GM12878 (cell line): ENCODE measurements around the gene TXNIP. TPM values are rescaled to one million over a fixed set of nuclear protein-coding genes. Genes with fewer than 3 reads are reported as not detected.

Source experiments
- BHLHE40 ChIP-seq, 2 experiments: fragments of 450-650 bp in 1 of 2; IDR thresholded peaks; 2 replicates each; pipeline ENCODE4 v1.6.1; 2011 to 2017; ENCODE audit warnings: low read depth in 2 of 2, borderline replicate concordance in 1 of 2, improper control_type of control experiment in 1 of 2, low read length in 1 of 2, mild to moderate bottlenecking in 1 of 2
- BMI1 ChIP-seq: fragments of 450-650 bp; IDR thresholded peaks from 2 replicates; pipeline ENCODE4 v1.6.1; 2016; ENCODE audit warnings: mild to moderate bottlenecking, moderate library complexity, borderline replicate concordance
- CREB1 ChIP-seq: IDR thresholded peaks from 2 replicates; pipeline ENCODE4 v1.6.1; 2012; ENCODE audit warnings: low read depth, mild to moderate bottlenecking, inconsistent platforms
- ETV6 ChIP-seq, 2 experiments: fragments of 450-650 bp in 1 of 2; IDR thresholded peaks in 1 of 2; conservative IDR thresholded peaks in 1 of 2; 2 replicates each; pipeline ENCODE4 v1.6.1; 2014; ENCODE audit warnings: antibody characterized with exemption in 1 of 2, borderline replicate concordance in 1 of 2, low read depth in 1 of 2, mild to moderate bottlenecking in 1 of 2, moderate library complexity in 1 of 2
- HDAC6 ChIP-seq: fragments of 200-600 bp; sonication (generic); IDR thresholded peaks from one replicate; pipeline ENCODE4 v1.8.0; 2017; ENCODE audit warnings: antibody characterized with exemption; ENCODE audit not compliant: unreplicated experiment
- KLF5 ChIP-seq: fragments of 450-650 bp; IDR thresholded peaks from 2 replicates; pipeline ENCODE4 v1.6.1; 2014; ENCODE audit warnings: mild to moderate bottlenecking; ENCODE audit not compliant: partially characterized antibody
- MEF2B ChIP-seq: fragments of 450-650 bp; IDR thresholded peaks from 2 replicates; pipeline ENCODE4 v1.6.1; 2018; ENCODE audit warnings: mild to moderate bottlenecking, moderate library complexity; ENCODE audit not compliant: partially characterized antibody, poor library complexity, severe bottlenecking
- NR2C1 ChIP-seq: fragments of 450-650 bp; IDR thresholded peaks from 2 replicates; pipeline ENCODE4 v1.6.1; 2017; ENCODE audit warnings: antibody characterized with exemption, mild to moderate bottlenecking, moderate library complexity
- NRF1 ChIP-seq: conservative IDR thresholded peaks from 2 replicates; pipeline ENCODE4 v1.6.1; 2011; ENCODE audit warnings: mild to moderate bottlenecking, low read depth, low read length, improper control_type of control experiment
- POLR2A ChIP-seq: IDR thresholded peaks from 2 replicates; pipeline ENCODE4 v1.6.1; 2011; ENCODE audit warnings: low read depth, mild to moderate bottlenecking, low read length
- POU2F2 ChIP-seq: IDR thresholded peaks from 3 replicates; pipeline ENCODE4 v1.6.1; 2011; ENCODE audit warnings: low read depth, mild to moderate bottlenecking, low read length, borderline replicate concordance
- RAD51 ChIP-seq: fragments of 450-650 bp; IDR thresholded peaks from 2 replicates; pipeline ENCODE4 v1.6.1; 2016; ENCODE audit warnings: moderate library complexity, mild to moderate bottlenecking, inconsistent platforms
- SMAD1 ChIP-seq: fragments of 450-650 bp; IDR thresholded peaks from 2 replicates; pipeline ENCODE4 v1.6.1; 2018; ENCODE audit warnings: mild to moderate bottlenecking, low read depth; ENCODE audit not compliant: partially characterized antibody
- STAT3 ChIP-seq: IDR thresholded peaks from 2 replicates; pipeline ENCODE4 v1.6.1; 2011; ENCODE audit warnings: low read depth, low read length, improper control_type of control experiment
- SUPT20H ChIP-seq: IDR thresholded peaks from 2 replicates; pipeline ENCODE4 v1.6.1; 2011; ENCODE audit warnings: low read depth, mild to moderate bottlenecking, low read length, moderate library complexity, borderline replicate concordance; ENCODE audit not compliant: control insufficient read depth
- TARDBP ChIP-seq: IDR thresholded peaks from 2 replicates; pipeline ENCODE4 v1.6.1; 2016; ENCODE audit warnings: borderline replicate concordance
- TCF12 ChIP-seq: IDR thresholded peaks from 2 replicates; pipeline ENCODE4 v1.6.1; 2011; ENCODE audit warnings: low read depth, mild to moderate bottlenecking, low read length
- TCF7 ChIP-seq: IDR thresholded peaks from 2 replicates; pipeline ENCODE4 v1.6.1; 2014; ENCODE audit warnings: antibody characterized with exemption, borderline replicate concordance
- WRNIP1 ChIP-seq: IDR thresholded peaks from 2 replicates; pipeline ENCODE4 v1.6.1; 2011; ENCODE audit warnings: low read depth, low read length, improper control_type of control experiment, borderline replicate concordance
- ZNF384 ChIP-seq: IDR thresholded peaks from 2 replicates; pipeline ENCODE4 v1.6.1; 2012; ENCODE audit warnings: low read depth, mild to moderate bottlenecking, low read length, improper control_type of control experiment, borderline replicate concordance
- polyA plus RNA-seq, 11 experiments: library from polyadenylated mRNA; depleted of rRNA in 4 of 11; unstranded in 6 of 11; stranded (reverse) in 5 of 11; fragments of >200 nt; fragmentation: Nextera tagmentation in 4 of 11; fragmentation: Illumina TruSeq in 1 of 11; extraction: Ambion mirVana in 4 of 11; extraction: Trizol in 1 of 11; gene quantifications; 1 replicate in 1 of 11; 2 replicates in 10 of 11; pipeline versions ENCODE4 v1.2.1 to v1.2.3, GENCODE V29; 2011 to 2016; ENCODE audit warnings: inconsistent platforms in 2 of 11, missing spikeins in 2 of 11, low read depth in 1 of 11
- total RNA-seq, 4 experiments: library from RNA; depleted of rRNA in 3 of 4; stranded (reverse); fragments of >200 nt in 3 of 4; fragmentation: Illumina TruSeq in 1 of 4; extraction: Trizol in 1 of 4; gene quantifications; 2 replicates each; pipeline versions ENCODE4 v1.2.1 to v1.2.3, GENCODE V29; 2013 to 2021
- TF ChIP-seq, protein P1 (sequence below), 3 experiments: IDR thresholded peaks in 2 of 3; conservative IDR thresholded peaks in 1 of 3; 2 replicates each; pipeline ENCODE4 v1.5.1; 2011; ENCODE audit warnings: low read depth in 3 of 3, low read length in 3 of 3, mild to moderate bottlenecking in 3 of 3, control low read depth in 2 of 3, moderate library complexity in 2 of 3, inconsistent platforms in 1 of 3, mixed read lengths in 1 of 3; ENCODE audit not compliant: control insufficient read depth in 2 of 3, insufficient read depth in 1 of 3; ENCODE audit errors: extremely low read depth in 1 of 3
- TF ChIP-seq, protein P2 (sequence below): IDR thresholded peaks from 2 replicates; pipeline ENCODE4 v1.6.1; 2011; ENCODE audit warnings: mild to moderate bottlenecking, low read depth, low read length, moderate library complexity; ENCODE audit not compliant: insufficient replicate concordance
- TF ChIP-seq, protein P3 (sequence below): fragments of 150-350 bp; IDR thresholded peaks from 2 replicates; pipeline ENCODE4 v1.6.1; 2016; ENCODE audit warnings: low read depth, low read length

The TXNIP gene
- total and polyA plus RNA-seq, 10 of the 15 experiments (the other 5 are each of a cell fraction or from before 2014, with no cell fraction given), result 48.7 to 133 (median 107) TPM

DNA sequence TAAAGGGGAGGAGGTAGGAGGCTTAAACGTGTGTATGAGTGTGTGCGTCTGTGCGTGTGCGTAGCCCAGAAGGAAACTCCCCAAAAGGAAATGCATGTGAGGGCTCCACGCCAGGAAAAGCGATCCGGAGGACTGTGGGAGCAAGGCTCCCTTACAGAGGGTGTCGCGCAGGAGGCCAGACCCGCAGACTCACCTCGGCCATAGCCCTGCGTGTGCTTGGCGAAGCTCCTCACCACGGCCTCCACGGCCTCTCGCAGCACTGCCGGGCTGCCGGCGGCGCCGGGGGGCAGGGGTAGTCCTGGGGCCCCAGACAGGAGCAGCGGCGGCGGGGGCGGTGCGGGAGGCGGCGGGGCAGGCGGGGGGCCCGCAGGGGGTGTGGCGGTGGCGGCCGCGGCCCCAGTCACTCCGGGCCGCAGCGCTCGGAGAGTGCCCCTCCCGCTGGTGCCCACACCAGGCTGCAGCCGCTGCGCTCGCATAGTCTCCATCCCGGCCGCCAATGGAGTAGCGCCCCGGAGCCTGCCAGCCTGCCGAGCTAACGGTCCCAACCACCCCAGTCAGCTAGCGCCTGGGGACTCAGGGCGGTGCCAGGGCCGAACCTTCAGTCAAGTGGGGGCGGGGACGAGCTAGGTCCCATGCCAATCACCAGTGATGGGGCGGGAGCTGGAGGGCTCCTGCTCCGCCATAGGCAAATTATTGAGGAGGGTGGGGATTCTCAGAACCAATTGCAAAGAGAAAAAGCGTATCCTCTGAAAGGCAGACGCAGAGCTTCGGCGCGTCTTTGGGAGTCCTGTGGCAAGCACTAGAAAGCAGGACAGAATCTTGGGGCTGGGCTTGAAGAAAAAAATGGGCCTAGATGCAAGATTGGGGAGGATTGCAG is 38.7 kb downstream of the TXNIP start, which contains the start of gene LIX1L (continued):
- TF ChIP-seq STAT3 (no peak), POLR2A (peak; percentile 86), TCF7 (no peak), KLF5 (no peak), ZNF384 (no peak), TCF12 (0 out of 2 replicates have a peak, but pooled peaks have one; percentile 19), ETV6 (conservative IDR thresholded peaks at IDR 0.05 in 1 of 2, IDR thresholded peaks at IDR 0.05 in 1 of 2; ENCODE audit: borderline replicate concordance in 1 of 2, low read depth in 1 of 2) (no peak), MEF2B (peak; percentile 37), RAD51 (no peak), WRNIP1 (peak; percentile 80; the same call in 1 of the 2 replicates), TARDBP (no peak), SMAD1 (no peak), BHLHE40 (IDR thresholded peaks at IDR 0.05; ENCODE audit: borderline replicate concordance in 1 of 2, low read depth in 2 of 2, low read length in 1 of 2) (peak in 1 of 2 experiments; percentile 70; a peak in 2 of 4 replicates), POU2F2 (no peak; the same call in 2 of the 3 replicates), NRF1 (0 out of 2 replicates have a peak, but pooled peaks have one; percentile 6), SUPT20H (no peak), HDAC6 (no peak), CREB1 (peak; percentile 52; the same call in 1 of the 2 replicates), NR2C1 (no peak), BMI1 (no peak)
- TF ChIP-seq, protein P1, sequence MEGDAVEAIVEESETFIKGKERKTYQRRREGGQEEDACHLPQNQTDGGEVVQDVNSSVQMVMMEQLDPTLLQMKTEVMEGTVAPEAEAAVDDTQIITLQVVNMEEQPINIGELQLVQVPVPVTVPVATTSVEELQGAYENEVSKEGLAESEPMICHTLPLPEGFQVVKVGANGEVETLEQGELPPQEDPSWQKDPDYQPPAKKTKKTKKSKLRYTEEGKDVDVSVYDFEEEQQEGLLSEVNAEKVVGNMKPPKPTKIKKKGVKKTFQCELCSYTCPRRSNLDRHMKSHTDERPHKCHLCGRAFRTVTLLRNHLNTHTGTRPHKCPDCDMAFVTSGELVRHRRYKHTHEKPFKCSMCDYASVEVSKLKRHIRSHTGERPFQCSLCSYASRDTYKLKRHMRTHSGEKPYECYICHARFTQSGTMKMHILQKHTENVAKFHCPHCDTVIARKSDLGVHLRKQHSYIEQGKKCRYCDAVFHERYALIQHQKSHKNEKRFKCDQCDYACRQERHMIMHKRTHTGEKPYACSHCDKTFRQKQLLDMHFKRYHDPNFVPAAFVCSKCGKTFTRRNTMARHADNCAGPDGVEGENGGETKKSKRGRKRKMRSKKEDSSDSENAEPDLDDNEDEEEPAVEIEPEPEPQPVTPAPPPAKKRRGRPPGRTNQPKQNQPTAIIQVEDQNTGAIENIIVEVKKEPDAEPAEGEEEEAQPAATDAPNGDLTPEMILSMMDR (IDR thresholded peaks at IDR 0.05 in 2 of 3, conservative IDR thresholded peaks at IDR 0.05 in 1 of 3; ENCODE audit: control insufficient read depth in 2 of 3, extremely low read depth in 1 of 3, insufficient read depth in 1 of 3, low read depth in 3 of 3, low read length in 3 of 3), result no peak
- TF ChIP-seq, protein P2, sequence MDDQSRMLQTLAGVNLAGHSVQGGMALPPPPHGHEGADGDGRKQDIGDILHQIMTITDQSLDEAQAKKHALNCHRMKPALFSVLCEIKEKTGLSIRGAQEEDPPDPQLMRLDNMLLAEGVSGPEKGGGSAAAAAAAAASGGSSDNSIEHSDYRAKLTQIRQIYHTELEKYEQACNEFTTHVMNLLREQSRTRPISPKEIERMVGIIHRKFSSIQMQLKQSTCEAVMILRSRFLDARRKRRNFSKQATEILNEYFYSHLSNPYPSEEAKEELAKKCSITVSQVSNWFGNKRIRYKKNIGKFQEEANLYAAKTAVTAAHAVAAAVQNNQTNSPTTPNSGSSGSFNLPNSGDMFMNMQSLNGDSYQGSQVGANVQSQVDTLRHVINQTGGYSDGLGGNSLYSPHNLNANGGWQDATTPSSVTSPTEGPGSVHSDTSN, result peak; percentile 97
- TF ChIP-seq, protein P3, sequence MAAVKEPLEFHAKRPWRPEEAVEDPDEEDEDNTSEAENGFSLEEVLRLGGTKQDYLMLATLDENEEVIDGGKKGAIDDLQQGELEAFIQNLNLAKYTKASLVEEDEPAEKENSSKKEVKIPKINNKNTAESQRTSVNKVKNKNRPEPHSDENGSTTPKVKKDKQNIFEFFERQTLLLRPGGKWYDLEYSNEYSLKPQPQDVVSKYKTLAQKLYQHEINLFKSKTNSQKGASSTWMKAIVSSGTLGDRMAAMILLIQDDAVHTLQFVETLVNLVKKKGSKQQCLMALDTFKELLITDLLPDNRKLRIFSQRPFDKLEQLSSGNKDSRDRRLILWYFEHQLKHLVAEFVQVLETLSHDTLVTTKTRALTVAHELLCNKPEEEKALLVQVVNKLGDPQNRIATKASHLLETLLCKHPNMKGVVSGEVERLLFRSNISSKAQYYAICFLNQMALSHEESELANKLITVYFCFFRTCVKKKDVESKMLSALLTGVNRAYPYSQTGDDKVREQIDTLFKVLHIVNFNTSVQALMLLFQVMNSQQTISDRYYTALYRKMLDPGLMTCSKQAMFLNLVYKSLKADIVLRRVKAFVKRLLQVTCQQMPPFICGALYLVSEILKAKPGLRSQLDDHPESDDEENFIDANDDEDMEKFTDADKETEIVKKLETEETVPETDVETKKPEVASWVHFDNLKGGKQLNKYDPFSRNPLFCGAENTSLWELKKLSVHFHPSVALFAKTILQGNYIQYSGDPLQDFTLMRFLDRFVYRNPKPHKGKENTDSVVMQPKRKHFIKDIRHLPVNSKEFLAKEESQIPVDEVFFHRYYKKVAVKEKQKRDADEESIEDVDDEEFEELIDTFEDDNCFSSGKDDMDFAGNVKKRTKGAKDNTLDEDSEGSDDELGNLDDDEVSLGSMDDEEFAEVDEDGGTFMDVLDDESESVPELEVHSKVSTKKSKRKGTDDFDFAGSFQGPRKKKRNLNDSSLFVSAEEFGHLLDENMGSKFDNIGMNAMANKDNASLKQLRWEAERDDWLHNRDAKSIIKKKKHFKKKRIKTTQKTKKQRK, result no peak
